H1 (cell line): ENCODE measurements around the gene TLR9. TPM values are rescaled to one million over a fixed set of nuclear protein-coding genes. Genes with fewer than 3 reads are reported as not detected.

Source experiments
- CTCF ChIA-PET: fragments of 300-600 bp; sonication (Branson Sonifier 250); formaldehyde crosslinking; loops from one replicate; lab custom pipeline; 2021; ENCODE audit not compliant: partially characterized antibody; lab: Charles Lee
- POLR2A ChIA-PET: fragments of 300-600 bp; sonication (Branson Sonifier 250); formaldehyde crosslinking; loops from one replicate; lab custom pipeline; 2021; ENCODE audit warnings: inconsistent platforms; ENCODE audit not compliant: partially characterized antibody; lab: Charles Lee
- DNase-seq, 2 experiments: peaks; one replicate each; pipeline versions ENCODE4 v3.0.0 to v3.0.0-alpha.2; 2010 to 2022; ENCODE audit warnings: low spot score in 2 of 2, low read depth in 1 of 2, mixed read lengths in 1 of 2
- FAIRE-seq: peaks from 2 replicates; lab custom pipeline; 2011; peaks lifted over from hg19 to GRCh38; lab: Jason Lieb, UNC
- H2AFZ ChIP-seq: 2 replicates; pipeline ENCODE4 v1.8.1; 2012; ENCODE audit warnings: low read length, inconsistent platforms
- H2AK5ac ChIP-seq: 2 replicates; pipeline ENCODE4 v1.6.1; 2013; ENCODE audit warnings: low read depth, low read length
- H2BK120ac ChIP-seq: replicated peaks from 2 replicates; pipeline ENCODE3; 2013; ENCODE audit warnings: low read depth, low read length, inconsistent platforms
- H2BK12ac ChIP-seq: 2 replicates; pipeline ENCODE4 v1.6.1; 2013; ENCODE audit warnings: low read depth, low read length
- H2BK15ac ChIP-seq: 2 replicates; pipeline ENCODE4 v1.6.1; 2013; ENCODE audit warnings: low read length
- H2BK20ac ChIP-seq: 2 replicates; pipeline ENCODE4 v1.6.1; 2013; ENCODE audit warnings: low read length
- H2BK5ac ChIP-seq: 2 replicates; pipeline ENCODE4 v1.6.1; 2013; ENCODE audit warnings: low read depth, low read length
- H3K14ac ChIP-seq: 2 replicates; pipeline ENCODE4 v1.6.1; 2013; ENCODE audit warnings: inconsistent platforms; ENCODE audit not compliant: insufficient read length
- H3K18ac ChIP-seq: 2 replicates; pipeline ENCODE4 v1.6.1; 2013; ENCODE audit warnings: low read length; ENCODE audit errors: extremely low read depth
- H3K23ac ChIP-seq: 2 replicates; pipeline ENCODE4 v1.6.1; 2013; ENCODE audit warnings: inconsistent platforms; ENCODE audit not compliant: insufficient read length
- H3K23me2 ChIP-seq: 2 replicates; pipeline ENCODE4 v1.6.1; 2013; ENCODE audit warnings: low read depth, low read length
- H3K27ac ChIP-seq: 2 replicates; pipeline ENCODE4 v1.6.1; 2011; ENCODE audit warnings: low read depth, low read length, inconsistent platforms
- H3K27me3 ChIP-seq, 4 experiments: replicated peaks in 1 of 4; 1 replicate in 1 of 4; 2 replicates in 3 of 4; pipeline versions ENCODE4 v1.6.1 to v1.8.1; 2011 to 2013; ENCODE audit warnings: low read length in 3 of 4, mild to moderate bottlenecking in 3 of 4, inconsistent platforms in 2 of 4, mixed read lengths in 2 of 4, moderate library complexity in 1 of 4; ENCODE audit not compliant: control insufficient read depth in 3 of 4, insufficient read depth in 3 of 4; ENCODE audit errors: extremely low read depth in 1 of 4
- H3K36me3 ChIP-seq, 4 experiments: 2 replicates each; pipeline versions ENCODE4 v1.6.1 to v1.8.1; 2011 to 2013; ENCODE audit warnings: mild to moderate bottlenecking in 4 of 4, low read length in 3 of 4, moderate library complexity in 2 of 4, control low read depth in 1 of 4, inconsistent platforms in 1 of 4; ENCODE audit not compliant: insufficient read depth in 4 of 4, control insufficient read depth in 2 of 4
- H3K4ac ChIP-seq: replicated peaks from 2 replicates; pipeline ENCODE3; 2013; ENCODE audit warnings: low read length, low read depth, mixed read lengths, inconsistent platforms; ENCODE audit not compliant: insufficient read length
- H3K4me1 ChIP-seq, 4 experiments: replicated peaks in 1 of 4; 1 replicate in 1 of 4; 2 replicates in 3 of 4; pipeline versions ENCODE4 v1.6.1 to v1.8.1; 2011 to 2013; ENCODE audit warnings: low read length in 3 of 4, inconsistent platforms in 2 of 4, mixed read lengths in 1 of 4; ENCODE audit not compliant: insufficient read depth in 4 of 4, control insufficient read depth in 3 of 4
- H3K4me2 ChIP-seq, 2 experiments: 2 replicates each; pipeline versions ENCODE4 v1.6.1 to v1.8.1; 2011 to 2013; ENCODE audit warnings: low read depth in 2 of 2, low read length in 2 of 2, control low read depth in 1 of 2, inconsistent platforms in 1 of 2, mild to moderate bottlenecking in 1 of 2; ENCODE audit not compliant: insufficient read depth in 1 of 2
- H3K4me3 ChIP-seq, 4 experiments: fragments of 200-600, 300-600 bp in 1 of 4; sonication (generic), shearing (Covaris generic), sonication (Bioruptor Twin) in 1 of 4; 2 replicates each; pipeline versions ENCODE4 v1.5.1 to v1.8.1; 2011 to 2016; ENCODE audit warnings: low read length in 4 of 4, low read depth in 3 of 4, control low read depth in 2 of 4, inconsistent platforms in 2 of 4, mild to moderate bottlenecking in 2 of 4, mixed read lengths in 1 of 4, moderate library complexity in 1 of 4; ENCODE audit not compliant: insufficient read depth in 2 of 4; ENCODE audit errors: extremely low read depth in 1 of 4
- H3K56ac ChIP-seq: replicated peaks from 2 replicates; pipeline ENCODE3; 2013; ENCODE audit warnings: low read depth, mild to moderate bottlenecking, mixed read lengths, low read length, inconsistent platforms; ENCODE audit not compliant: insufficient read length
- H3K79me1 ChIP-seq: 2 replicates; pipeline ENCODE4 v1.6.1; 2013; ENCODE audit warnings: low read depth, low read length, control low read depth
- H3K79me2 ChIP-seq, 2 experiments: 2 replicates each; pipeline versions ENCODE4 v1.6.1 to v1.8.1; 2012 to 2013; ENCODE audit warnings: low read length in 2 of 2, mild to moderate bottlenecking in 2 of 2, inconsistent platforms in 1 of 2; ENCODE audit not compliant: insufficient read depth in 2 of 2, control insufficient read depth in 1 of 2
- H3K9ac ChIP-seq, 4 experiments: replicated peaks in 1 of 4; 1 replicate in 1 of 4; 2 replicates in 3 of 4; pipeline versions ENCODE4 v1.6.1 to v1.8.1; 2011 to 2013; ENCODE audit warnings: low read depth in 3 of 4, low read length in 3 of 4, control low read depth in 2 of 4, mild to moderate bottlenecking in 2 of 4, moderate library complexity in 2 of 4, inconsistent platforms in 1 of 4; ENCODE audit errors: extremely low read depth in 1 of 4
- H3K9me3 ChIP-seq, 2 experiments: 2 replicates each; pipeline versions ENCODE4 v1.6.1 to v1.8.1; 2012 to 2013; ENCODE audit warnings: mild to moderate bottlenecking in 2 of 2, moderate library complexity in 2 of 2, control low read depth in 1 of 2, inconsistent platforms in 1 of 2, low read depth in 1 of 2, low read length in 1 of 2, mixed read lengths in 1 of 2; ENCODE audit not compliant: insufficient read depth in 2 of 2
- H4K20me1 ChIP-seq, 2 experiments: replicated peaks in 1 of 2; 2 replicates each; pipeline versions ENCODE3 to v1.8.1; 2011 to 2013; ENCODE audit warnings: inconsistent platforms in 2 of 2, low read length in 2 of 2, mild to moderate bottlenecking in 1 of 2; ENCODE audit not compliant: insufficient read depth in 2 of 2, control insufficient read depth in 1 of 2
- H4K5ac ChIP-seq: 2 replicates; pipeline ENCODE4 v1.6.1; 2013; ENCODE audit warnings: low read length, low read depth, mixed read lengths, inconsistent platforms; ENCODE audit not compliant: insufficient read length
- H4K8ac ChIP-seq: 2 replicates; pipeline ENCODE4 v1.8.0; 2013; ENCODE audit warnings: mild to moderate bottlenecking, moderate library complexity, low read length, inconsistent platforms; ENCODE audit not compliant: insufficient read depth; ENCODE audit errors: extremely low read depth
- H4K91ac ChIP-seq: replicated peaks from 2 replicates; pipeline ENCODE3; 2013; ENCODE audit warnings: low read length, mixed read lengths, inconsistent platforms; ENCODE audit not compliant: insufficient read length
- CBX8 ChIP-seq: fragments of 300-800, 300-1000 bp; sonication (generic); IDR thresholded peaks from 2 replicates; pipeline ENCODE4 v1.7.1; 2016; ENCODE audit warnings: low read depth, low read length, borderline replicate concordance
- CHD1 ChIP-seq: IDR thresholded peaks from 2 replicates; pipeline ENCODE4 v1.6.1; 2012; ENCODE audit warnings: low read depth, low read length, improper control_type of control experiment
- HDAC6 ChIP-seq: IDR thresholded peaks from one replicate; pipeline ENCODE4 v1.7.1; 2012; ENCODE audit warnings: low read depth, mild to moderate bottlenecking, inconsistent platforms, low read length, moderate library complexity
- JUND ChIP-seq: IDR thresholded peaks from 2 replicates; pipeline ENCODE4 v1.6.1; 2011; ENCODE audit warnings: mild to moderate bottlenecking, improper control_type of control experiment, low read length
- NANOG ChIP-seq: IDR thresholded peaks from 2 replicates; pipeline ENCODE4 v1.6.1; 2011; ENCODE audit warnings: low read length, low read depth, mild to moderate bottlenecking, inconsistent platforms; ENCODE audit not compliant: insufficient read depth, poor library complexity, severe bottlenecking
- NRF1 ChIP-seq: IDR thresholded peaks from 2 replicates; pipeline ENCODE4 v1.6.1; 2011; ENCODE audit warnings: mild to moderate bottlenecking, low read depth, low read length, improper control_type of control experiment
- RAD21 ChIP-seq, 2 experiments: IDR thresholded peaks in 1 of 2; conservative IDR thresholded peaks in 1 of 2; 2 replicates each; pipeline ENCODE4 v1.6.1; 2011; ENCODE audit warnings: low read depth in 2 of 2, low read length in 2 of 2, improper control_type of control experiment in 1 of 2, inconsistent platforms in 1 of 2, mild to moderate bottlenecking in 1 of 2, moderate library complexity in 1 of 2
- RFX5 ChIP-seq: IDR thresholded peaks from 2 replicates; pipeline ENCODE4 v1.6.1; 2011; ENCODE audit warnings: low read depth, low read length, improper control_type of control experiment, borderline replicate concordance
- SIX5 ChIP-seq: IDR thresholded peaks from 2 replicates; pipeline ENCODE4 v1.6.1; 2011; ENCODE audit warnings: mild to moderate bottlenecking, low read depth, low read length
- SP1 ChIP-seq: IDR thresholded peaks from 2 replicates; pipeline ENCODE4 v1.6.1; 2011; ENCODE audit warnings: low read depth, low read length
- SUZ12 ChIP-seq: fragments of 200-600 bp; sonication (generic); IDR thresholded peaks from 2 replicates; pipeline ENCODE4 v1.6.1; 2012; ENCODE audit warnings: mild to moderate bottlenecking, inconsistent platforms, low read length, moderate library complexity, mixed read lengths
- TCF12 ChIP-seq: IDR thresholded peaks from 2 replicates; pipeline ENCODE4 v1.6.1; 2011; ENCODE audit warnings: low read depth, mild to moderate bottlenecking, low read length
- TEAD4 ChIP-seq: IDR thresholded peaks from 2 replicates; pipeline ENCODE4 v1.6.1; 2012; ENCODE audit warnings: low read depth, low read length, inconsistent platforms, mixed read lengths
- WGBS, 2 experiments: shearing (Covaris generic) in 1 of 2; methylation state at CpG; one replicate each; pipeline versions ENCODE4 v1.1.6 to v1.1.7; 2013 to 2015; ENCODE audit warnings: low lambda C conversion rate in 2 of 2, mixed read lengths in 2 of 2, inconsistent platforms in 1 of 2, low coverage in 1 of 2, missing lambda C conversion rate in 1 of 2; ENCODE audit not compliant: insufficient replicate concordance in 2 of 2, insufficient coverage in 1 of 2, insufficient read length in 1 of 2; ENCODE audit errors: extremely low coverage in 1 of 2, missing lambda C conversion rate in 1 of 2; 5-methylcytosine and 5-hydroxymethylcytosine counted together
- polyA plus RNA-seq, 7 experiments: library from polyadenylated mRNA; depleted of rRNA in 3 of 7; stranded (reverse) in 5 of 7; unstranded in 2 of 7; fragments of >200 nt in 5 of 7; fragments of 200-250 nt in 2 of 7; gene quantifications; 1 replicate in 5 of 7; 2 replicates in 1 of 7; 4 replicates in 1 of 7; pipeline versions ENCODE4 v1.2.1 to v1.2.3, GENCODE V29; 2011 to 2013; ENCODE audit warnings: missing spikeins in 2 of 7, mixed read lengths in 2 of 7
- total RNA-seq: library from RNA; stranded (reverse); fragmentation: NEBNext Ultra II Directional; extraction: Animal tissue kit (Norgen Biotek cat#: 25700); gene quantifications from 2 replicates; pipeline ENCODE4 v1.2.1, GENCODE V29; 2021

TLR9 gene
- total and polyA plus RNA-seq, 2 of the 8 experiments (the other 6 are each of a cell fraction or from before 2014, with no cell fraction given), result 0.05 TPM; not detected in 1

- Histone ChIP-seq H2BK15ac (0 out of 2 replicates have a peak overlapping the region, but pooled peaks have one; percentile 36), H3K9ac (peak overlapping the region in 2 of 4 experiments; percentile 47 to 49; a peak in 2 of 7 replicates), H2AFZ (peak overlapping the region; percentile 95), H3K4me3 (peak overlapping the region; percentile 22 to 94 (median 60); a peak in 6 of 8 replicates), H3K9me3 (no peaks in the 10 kb centered on the region), H2BK120ac (peak overlapping the region; percentile 48), H3K56ac (no peak overlapping the region), H3K36me3 (peaks cover 1 to 23% (median 7%) of the 10 kb centered on the region in 4 experiments), H3K23me2 (peaks cover 4% of the 10 kb centered on the region; the same call in 1 of the 2 replicates), H3K14ac (no peak overlapping the region), H3K79me2 (peaks cover 0 to 8% of the 10 kb centered on the region in 2 experiments; a peak in 2 of 4 replicates), H4K5ac (peak overlapping the region; percentile 69), H2AK5ac (0 out of 2 replicates have a peak overlapping the region, but pooled peaks have one; percentile 82), H2BK5ac (peak overlapping the region; percentile 76), H3K79me1 (no peaks in the 10 kb centered on the region; the same call in none of the 2 replicates), H3K18ac (peak overlapping the region; percentile 55), H2BK12ac (peak overlapping the region; percentile 27; the same call in 1 of the 2 replicates), H3K4ac (peak overlapping the region; percentile 28), H3K23ac (no peak overlapping the region), H4K91ac (peak overlapping the region; percentile 93), H4K8ac (peak overlapping the region; percentile 81), H2BK20ac (peak overlapping the region; percentile 61; the same call in 1 of the 2 replicates), H3K4me2 (peak overlapping the region; percentile 92 to 93), H4K20me1 (peaks cover 0 to 3% of the 10 kb centered on the region in 2 experiments), H3K4me1 (peaks cover 0 to 12% (median 7%) of the 10 kb centered on the region in 4 experiments; a peak in 6 of 7 replicates), H3K27ac (peak overlapping the region; percentile 41; the same call in 1 of the 2 replicates), H3K27me3 (peaks cover 0 to 3% (median under 1%) of the 10 kb centered on the region in 4 experiments; a peak in 4 of 7 replicates)
- DNase-seq (no peak), FAIRE-seq (no peak)
- 63% methylated on average over 10 of the region's 10 CpGs; no CpG with 5 or more reads in 1 of the 2 experiments for WGBS, 2 experiments
- ChIA-PET CTCF (interaction anchor here (0.6 to 2.4 kb wide), 11 partner anchors 9 to 503 kb away, joined by 3 to 8 read pairs (median 4); no protein-coding TSS in a partner anchor), POLR2A (interaction anchor here (0.7 to 2.1 kb wide), 4 partner anchors 27 to 81 kb away, joined by 3 to 14 read pairs (median 5); partner anchors contain the start of genes POC1A, TWF2 and WDR82)
- TF ChIP-seq NANOG (no peak), TEAD4 (no peak), RAD21 (IDR thresholded peaks at IDR 0.05 in 1 of 2, conservative IDR thresholded peaks at IDR 0.05 in 1 of 2; ENCODE audit: low read depth in 2 of 2, low read length in 2 of 2) (no peak), SIX5 (no peak), CHD1 (no peak), TCF12 (no peak), HDAC6 (no peak), CBX8 (no peak), SP1 (no peak), NRF1 (no peak), SUZ12 (no peak), JUND (no peak), RFX5 (no peak)
Observed at GRCh38 chr3:52197499-52197841, 28.0 kb downstream of the TLR9 start.
